Heart left ventricle (tissue), 16 donors: ENCODE data around the gene IL15RA. TPM values are rescaled to one million over a fixed set of nuclear protein-coding genes. Genes with fewer than 3 reads are reported as not detected.
"Not testable (repeated sequence)": the region's sequence is repeated elsewhere in the genome, so short reads cannot be mapped to it uniquely, and the experiment has no call there.

Experiments used
- ATAC-seq, 4 donors: fragments of 200-7000 bp; cut with Tn5 transposase; one replicate each; pipeline ENCODE4 v1.9.1; 2020 to 2022; ENCODE audit warnings: moderate library complexity in 4 of 4, mild to moderate bottlenecking in 3 of 4, moderate number of reproducible peaks in 1 of 4
- DNase-seq, 5 donors: peaks; one replicate each; pipeline ENCODE4 v3.0.0-alpha.2; 2020
- H3K27ac ChIP-seq, 12 donors: fragments of 200-600 bp; sonication (generic) in 4 of 12; one replicate each; pipeline versions ENCODE4 v1.5.0 to v1.8.0; 2016 to 2022; ENCODE audit warnings: mild to moderate bottlenecking in 2 of 12
- H3K27me3 ChIP-seq, 9 donors: fragments of 200-600 bp; sonication (generic) in 2 of 9; one replicate each; pipeline versions ENCODE4 v1.5.1 to v1.8.0; 2016 to 2022; ENCODE audit warnings: mild to moderate bottlenecking in 3 of 9
- H3K36me3 ChIP-seq, 9 donors: fragments of 200-600 bp; sonication (generic) in 2 of 9; one replicate each; pipeline versions ENCODE4 v1.5.0 to v1.8.0; 2018 to 2022; ENCODE audit warnings: mild to moderate bottlenecking in 2 of 9
- H3K4me1 ChIP-seq, 12 donors: fragments of 200-600 bp; sonication (generic) in 4 of 12; one replicate each; pipeline versions ENCODE4 v1.5.0 to v1.8.0; 2016 to 2022; ENCODE audit warnings: mild to moderate bottlenecking in 3 of 12
- H3K4me3 ChIP-seq, 12 donors: fragments of 200-600 bp; sonication (generic) in 4 of 12; one replicate each; pipeline versions ENCODE4 v1.5.0 to v1.8.0; 2017 to 2022; ENCODE audit warnings: mild to moderate bottlenecking in 9 of 12, moderate library complexity in 4 of 12
- H3K9me3 ChIP-seq, 12 donors: fragments of 200-600 bp; sonication (generic) in 4 of 12; one replicate each; pipeline versions ENCODE4 v1.5.0 to v1.8.0; 2016 to 2022; ENCODE audit warnings: mild to moderate bottlenecking in 1 of 12
- POLR2A ChIP-seq, 2 donors: fragments of 450-650 bp; IDR thresholded peaks; one replicate each; pipeline ENCODE4 v1.6.1; 2017; ENCODE audit warnings: antibody characterized with exemption in 2 of 2, mild to moderate bottlenecking in 2 of 2, moderate library complexity in 2 of 2
- WGBS, 4 donors: extraction: QIAGEN DNeasy Blood & Tissue Kit in 2 of 4; methylation state at CpG; one replicate each; pipeline versions ENCODE4 v1.1.5 to v1.1.7; 2013 to 2018; 5-methylcytosine and 5-hydroxymethylcytosine counted together
- intact Hi-C, 10 donors: fragments of 100-400 bp; cut with DNase I; formaldehyde crosslinking; loops; one replicate each; pipeline versions ENCODE4 v1.11.1 to v1.14.2; 2022
- polyA plus RNA-seq, 2 donors: library from polyadenylated mRNA; stranded (reverse); fragments of 200-250 nt; gene quantifications; one replicate each; pipeline ENCODE4 v1.2.3, GENCODE V29; 2013
- total RNA-seq, 9 donors: library from RNA; depleted of rRNA in 2 of 9; stranded (reverse); fragments of >200 nt in 2 of 9; fragmentation: NEBNext Ultra II Directional in 3 of 9; extraction: Animal tissue kit (Norgen Biotek cat#: 25700) in 3 of 9; gene quantifications; one replicate each; pipeline versions ENCODE4 v1.1.0 to v1.2.4, GENCODE V29; 2016 to 2023
- TF ChIP-seq, protein P1 (sequence below), 12 donors: fragments of 200-600 bp; sonication (generic) in 4 of 12; IDR thresholded peaks; one replicate each; pipeline versions ENCODE4 v1.5.0 to v1.8.0; 2018 to 2022; ENCODE audit warnings: antibody characterized with exemption in 12 of 12, mild to moderate bottlenecking in 5 of 12
- donor health status: ischemic (EF 13 %, LVEDD 7.1; RV severe dilation, severe dysfunction).
- donor health status: healthy with polysubstance abuse.
- donor health status: DM: no; HTN: yes; CAD: no.
- donor health status: DM: no; HTN: no; CAD: no.
- donor health status: ischemic (EF 25% LVEDD 6.9; RV normal size, moderate dysfunction).
- donor health status: ischemic (EF 25% LVEDD 5.7; RV mildly dilated, moderate dysfunction).
- donor health status: healthy.
- donor health status: DM: yes; HTN: yes; CAD: no.
- donor health status: ischemic (EF 35%, LVEDD 5.7; RV mildly dilated, moderate dysfunction).
- donor health status: nonischemic (EF 11% LVEDD 7.7; RV severe dilation, severe dysfunction).
- donor health status: DM: yes; HTN: yes; CAD: no.
- donor health status: PGD.
- donor health status: ischemic (EF 29% LVEDD 5.4; RV normal size, mild dysfunction).
- donor health status: nonischemic (EF 23%, LVEDD 6.1; RV moderate dilation, normal function).

Gene IL15RA
- total and polyA plus RNA-seq, 11 donors: 2.2 to 41.1 (median 6.6) TPM

DNA sequence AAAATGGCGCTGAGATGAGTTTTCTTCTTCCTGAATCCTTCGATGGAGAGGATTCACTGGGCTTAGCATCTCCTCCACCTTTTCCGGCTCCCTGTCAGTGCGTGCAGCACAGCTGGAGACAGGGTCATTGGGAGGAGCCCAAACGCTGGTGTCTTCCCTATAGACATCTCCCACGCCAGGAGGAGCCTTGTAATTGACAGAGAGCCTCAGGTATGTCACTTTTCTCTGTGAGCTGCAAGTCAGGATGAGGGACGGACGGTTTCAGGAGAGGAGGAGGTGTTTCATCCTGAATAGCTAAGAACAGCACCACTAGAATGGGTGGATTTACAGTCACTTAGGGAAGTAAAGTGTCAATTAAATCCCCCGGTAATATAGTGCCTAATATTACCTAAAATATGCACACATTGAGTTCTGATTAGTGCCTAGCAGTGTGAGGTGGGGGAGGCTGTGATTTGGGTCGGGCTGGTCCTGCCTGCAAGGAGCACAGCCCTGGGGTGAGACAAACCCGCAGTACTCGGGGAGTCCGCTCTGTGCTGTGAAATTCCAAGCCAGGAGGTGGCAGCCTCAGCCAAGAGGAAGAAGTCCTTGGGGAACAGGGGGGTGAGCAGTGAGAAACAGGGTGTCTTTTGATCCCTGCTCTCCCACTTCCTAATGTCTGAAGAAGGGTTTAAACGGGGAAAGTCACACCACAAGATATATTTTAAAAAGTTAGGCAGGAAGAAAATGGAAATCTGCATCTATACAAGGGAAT is 28.2 kb downstream of the IL15RA start:
- H3K4me3 ChIP-seq: no peak overlapping the region
- H3K36me3 ChIP-seq: peaks cover 0 to 30% (median 5%) of the 10 kb centered on the region in 9 donors
- 51 to 56% (median 54%) methylated on average over 14 of the region's 14 CpGs for WGBS, 4 donors
- no peak overlapping the region for H3K27ac ChIP-seq
- H3K9me3 ChIP-seq: no peaks in the 10 kb centered on the region
- intact Hi-C loops: loop anchor here (2.0 to 10.0 kb wide), 6 partner anchors 66 to 452 kb away; partner anchors contain the start of gene RBM17 (in 6 of the 10)
- peak; percentile 60 to 79 (median 68) for DNase-seq
- peaks cover 0 to 55% (median 30%) of the 10 kb centered on the region in 12 donors for H3K4me1 ChIP-seq
- no peak for TF ChIP-seq POLR2A (IDR thresholded peaks at IDR 0.05)
- TF ChIP-seq, protein P1, sequence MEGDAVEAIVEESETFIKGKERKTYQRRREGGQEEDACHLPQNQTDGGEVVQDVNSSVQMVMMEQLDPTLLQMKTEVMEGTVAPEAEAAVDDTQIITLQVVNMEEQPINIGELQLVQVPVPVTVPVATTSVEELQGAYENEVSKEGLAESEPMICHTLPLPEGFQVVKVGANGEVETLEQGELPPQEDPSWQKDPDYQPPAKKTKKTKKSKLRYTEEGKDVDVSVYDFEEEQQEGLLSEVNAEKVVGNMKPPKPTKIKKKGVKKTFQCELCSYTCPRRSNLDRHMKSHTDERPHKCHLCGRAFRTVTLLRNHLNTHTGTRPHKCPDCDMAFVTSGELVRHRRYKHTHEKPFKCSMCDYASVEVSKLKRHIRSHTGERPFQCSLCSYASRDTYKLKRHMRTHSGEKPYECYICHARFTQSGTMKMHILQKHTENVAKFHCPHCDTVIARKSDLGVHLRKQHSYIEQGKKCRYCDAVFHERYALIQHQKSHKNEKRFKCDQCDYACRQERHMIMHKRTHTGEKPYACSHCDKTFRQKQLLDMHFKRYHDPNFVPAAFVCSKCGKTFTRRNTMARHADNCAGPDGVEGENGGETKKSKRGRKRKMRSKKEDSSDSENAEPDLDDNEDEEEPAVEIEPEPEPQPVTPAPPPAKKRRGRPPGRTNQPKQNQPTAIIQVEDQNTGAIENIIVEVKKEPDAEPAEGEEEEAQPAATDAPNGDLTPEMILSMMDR (IDR thresholded peaks at IDR 0.05): peak; percentile 7 to 65 (median 40)
- ATAC-seq: peak in 3 of 4 donors; percentile 28 to 50 (median 42)
- no peaks in the 10 kb centered on the region for H3K27me3 ChIP-seq

DNA sequence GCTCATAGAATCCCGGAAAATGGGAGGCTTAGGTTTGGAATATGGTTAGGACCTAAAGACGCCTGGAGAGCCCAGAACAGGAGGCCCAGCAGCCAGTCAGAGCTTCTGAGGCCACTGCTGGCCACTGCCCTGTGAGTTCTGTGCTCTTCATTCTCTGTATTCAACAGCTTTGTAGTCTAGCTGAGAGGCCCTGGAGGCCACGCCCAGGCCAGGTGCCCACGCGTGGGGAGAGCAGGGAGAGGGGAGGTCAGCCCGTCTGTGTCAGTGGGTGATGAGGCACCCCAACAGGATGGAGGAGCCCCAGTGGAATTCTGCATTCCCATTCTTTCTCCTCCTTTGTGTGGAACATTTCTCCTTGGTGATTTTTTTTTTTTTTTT is 29.1 kb downstream of the IL15RA start:
- peaks cover 0 to 20% (median 4%) of the 10 kb centered on the region in 9 donors for H3K36me3 ChIP-seq
- DNase-seq (no peak), ATAC-seq (no peak)
- no peaks in the 10 kb centered on the region for H3K27me3 ChIP-seq
- no peak overlapping the region for H3K4me3 ChIP-seq
- H3K4me1 ChIP-seq: peaks cover 4 to 65% (median 40%) of the 10 kb centered on the region in 12 donors
- WGBS, 4 donors: 84 to 93% (median 90%) methylated on average over 6 of the region's 6 CpGs
- intact Hi-C loops: loop anchor here (2.0 to 10.0 kb wide), 6 partner anchors 67 to 453 kb away; partner anchors contain the start of gene RBM17 (in 6 of the 10)
- no peak for TF ChIP-seq POLR2A (IDR thresholded peaks at IDR 0.05)
- TF ChIP-seq, protein P1 (IDR thresholded peaks at IDR 0.05): no peak
- no peaks in the 10 kb centered on the region for H3K9me3 ChIP-seq
- H3K27ac ChIP-seq: no peak overlapping the region

DNA sequence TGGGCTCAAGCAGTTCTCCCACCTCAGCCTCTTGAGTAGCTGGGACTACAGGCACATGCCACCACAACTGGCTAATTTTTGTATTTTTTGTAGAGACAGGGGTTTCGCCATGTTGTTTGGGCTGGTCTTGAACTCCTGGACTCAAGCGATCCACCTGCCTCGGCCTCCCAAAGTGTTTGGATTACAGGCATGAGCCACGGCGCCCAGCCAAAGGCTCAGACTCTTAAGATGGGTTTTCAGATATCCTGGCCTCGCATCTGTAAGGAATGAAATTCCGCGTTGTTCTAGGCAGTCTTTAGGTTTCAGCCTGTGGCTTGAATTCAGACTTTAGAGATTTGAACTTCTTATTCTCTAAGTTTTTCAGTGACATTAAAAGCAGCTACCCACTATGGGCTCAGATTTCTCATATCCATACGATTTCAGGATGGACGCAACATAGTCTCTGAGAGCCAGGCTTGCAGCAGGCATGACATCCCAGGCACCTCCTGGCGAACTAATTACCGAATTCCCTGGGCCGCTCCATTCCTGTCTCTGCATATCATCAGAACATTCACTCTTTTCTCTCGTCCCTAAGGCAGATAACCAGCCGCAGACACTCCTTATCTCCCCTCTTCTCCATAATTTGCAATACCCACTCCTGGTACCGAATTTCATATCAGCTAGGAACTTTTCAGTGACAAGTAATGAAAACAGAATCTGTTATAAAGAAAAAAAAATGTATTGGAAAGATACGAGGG is 29.7 kb downstream of the IL15RA start:
- DNase-seq: no peak
- Histone ChIP-seq H3K27me3 (no peaks in the 10 kb centered on the region), H3K4me1 (peaks cover 6 to 71% (median 46%) of the 10 kb centered on the region in 12 donors), H3K27ac (peak overlapping the region in 2 of 12 donors; percentile 94 to 98), H3K9me3 (no peaks in the 10 kb centered on the region), H3K4me3 (no peak overlapping the region), H3K36me3 (peaks cover 0 to 15% (median 2%) of the 10 kb centered on the region in 9 donors)
- WGBS, 4 donors: 91 to 94% (median 92%) methylated on average over 17 of the region's 17 CpGs
- intact Hi-C loops: loop anchor here (2.0 to 10.0 kb wide), 6 partner anchors 67 to 453 kb away; partner anchors contain the start of gene RBM17 (in 6 of the 10)
- TF ChIP-seq POLR2A (IDR thresholded peaks at IDR 0.05): no peak
- TF ChIP-seq, protein P1 (IDR thresholded peaks at IDR 0.05): no peak
- no peak for ATAC-seq

DNA sequence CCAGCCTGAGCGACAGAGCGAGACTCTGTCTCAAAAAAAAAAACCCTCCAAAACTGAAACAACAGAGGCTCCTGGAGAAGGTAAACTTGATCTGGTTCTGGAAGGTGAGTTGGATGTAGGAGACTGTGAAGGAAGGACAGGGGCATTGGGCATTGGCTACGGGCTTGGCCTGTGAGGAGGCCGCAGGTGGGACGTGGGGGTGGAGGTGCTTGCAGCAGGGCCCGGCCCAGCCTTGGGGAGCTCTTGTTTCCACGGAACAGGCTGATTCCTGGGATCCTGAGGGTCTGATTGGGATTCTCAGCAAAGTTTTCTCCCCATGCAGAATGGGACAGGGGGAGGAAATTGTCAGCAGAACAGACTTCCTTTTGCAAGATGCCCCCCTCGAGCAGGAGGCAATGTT is 30.6 kb downstream of the IL15RA start:
- Histone ChIP-seq H3K9me3 (no peaks in the 10 kb centered on the region), H3K4me3 (no peak overlapping the region), H3K4me1 (peaks cover 6 to 79% (median 54%) of the 10 kb centered on the region in 12 donors), H3K36me3 (peaks cover 0 to 6% (median 0%) of the 10 kb centered on the region in 9 donors), H3K27ac (peak overlapping the region in 7 of 12 donors; percentile 81 to 98 (median 91)), H3K27me3 (no peaks in the 10 kb centered on the region)
- intact Hi-C loops: loop anchor here in 9 of 10 donors (5.0 to 10.0 kb wide), 5 partner anchors 68 to 141 kb away; partner anchors contain the start of gene RBM17 (in 6 of the 9)
- 83 to 98% (median 88%) methylated on average over 8 of the region's 8 CpGs for WGBS, 4 donors
- DNase-seq (no peak), ATAC-seq (no peak)
- TF ChIP-seq POLR2A (IDR thresholded peaks at IDR 0.05): no peak
- TF ChIP-seq, protein P1 (IDR thresholded peaks at IDR 0.05): no peak

DNA sequence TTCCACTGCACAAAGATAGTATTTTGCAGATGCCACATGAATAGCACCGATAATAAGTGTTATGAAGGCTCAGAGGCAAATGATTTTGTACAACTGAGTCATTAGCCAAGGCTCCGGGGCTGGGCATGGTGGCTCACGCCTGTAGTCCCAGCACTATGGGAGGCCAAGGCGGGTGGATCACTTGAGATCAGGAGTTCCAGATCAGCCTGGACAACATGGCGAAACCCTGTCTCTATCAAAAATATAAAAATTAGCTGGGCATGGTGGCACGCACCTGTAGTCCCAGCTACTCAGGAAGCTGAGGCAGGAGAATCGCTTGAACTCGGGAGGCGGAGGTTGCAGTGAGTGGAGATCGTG is 30.9 kb downstream of the IL15RA start:
- peak overlapping the region in 2 of 12 donors; percentile 44 to 45 for H3K4me3 ChIP-seq
- H3K9me3 ChIP-seq, ATAC-seq, H3K27me3 ChIP-seq, H3K36me3 ChIP-seq: not testable (repeated sequence)
- peak overlapping the region in 11 of 12 donors; percentile 73 to 98 (median 89) for H3K27ac ChIP-seq
- intact Hi-C loops: loop anchor here in 9 of 10 donors (5.0 to 10.0 kb wide), 5 partner anchors 68 to 141 kb away; partner anchors contain the start of gene RBM17 (in 6 of the 9)
- H3K4me1 ChIP-seq: peaks cover 6 to 79% (median 56%) of the 10 kb centered on the region in 12 donors
- WGBS, 4 donors: 87 to 97% (median 94%) methylated on average over 10 of the region's 10 CpGs
- peak in 1 of 5 donors; percentile 6 for DNase-seq
